WI38 (cell line): ENCODE results near the gene IGBP1.
"Not testable (repeated sequence)": the region's sequence is repeated elsewhere in the genome, so short reads cannot be mapped to it uniquely, and the experiment has no call there.

Experiments used
- H3K4me3 ChIP-seq: 2 replicates; pipeline ENCODE4 v1.5.1; 2011; ENCODE audit warnings: low read depth, mild to moderate bottlenecking, control low read depth, low read length
- TF ChIP-seq, protein P1 (sequence below): IDR thresholded peaks from 2 replicates; pipeline ENCODE4 v1.5.1; 2012; ENCODE audit warnings: low read depth, mild to moderate bottlenecking, control low read depth, low read length

The IGBP1 gene

DNA sequence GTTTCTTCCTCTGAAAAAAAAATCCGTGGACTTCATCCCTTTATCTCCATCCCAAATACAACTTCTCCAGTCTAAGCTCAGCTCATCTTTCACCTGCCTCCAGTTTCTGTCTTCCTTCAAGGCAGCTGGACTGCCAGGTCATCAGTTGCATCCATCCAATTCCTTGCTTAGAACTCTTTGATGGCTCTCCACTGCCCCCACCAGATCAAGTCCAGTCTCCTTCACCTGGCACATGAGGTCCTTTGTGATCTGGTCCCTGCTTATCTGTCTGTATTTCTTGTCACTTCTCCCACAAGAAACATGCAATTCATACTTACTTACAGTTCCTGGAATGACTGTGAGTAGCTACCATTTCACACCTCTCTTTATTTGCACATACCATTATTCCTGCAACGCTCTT is 37.2 kb upstream of the IGBP1 start:
- H3K4me3 ChIP-seq: no peak overlapping the region
- TF ChIP-seq, protein P1, sequence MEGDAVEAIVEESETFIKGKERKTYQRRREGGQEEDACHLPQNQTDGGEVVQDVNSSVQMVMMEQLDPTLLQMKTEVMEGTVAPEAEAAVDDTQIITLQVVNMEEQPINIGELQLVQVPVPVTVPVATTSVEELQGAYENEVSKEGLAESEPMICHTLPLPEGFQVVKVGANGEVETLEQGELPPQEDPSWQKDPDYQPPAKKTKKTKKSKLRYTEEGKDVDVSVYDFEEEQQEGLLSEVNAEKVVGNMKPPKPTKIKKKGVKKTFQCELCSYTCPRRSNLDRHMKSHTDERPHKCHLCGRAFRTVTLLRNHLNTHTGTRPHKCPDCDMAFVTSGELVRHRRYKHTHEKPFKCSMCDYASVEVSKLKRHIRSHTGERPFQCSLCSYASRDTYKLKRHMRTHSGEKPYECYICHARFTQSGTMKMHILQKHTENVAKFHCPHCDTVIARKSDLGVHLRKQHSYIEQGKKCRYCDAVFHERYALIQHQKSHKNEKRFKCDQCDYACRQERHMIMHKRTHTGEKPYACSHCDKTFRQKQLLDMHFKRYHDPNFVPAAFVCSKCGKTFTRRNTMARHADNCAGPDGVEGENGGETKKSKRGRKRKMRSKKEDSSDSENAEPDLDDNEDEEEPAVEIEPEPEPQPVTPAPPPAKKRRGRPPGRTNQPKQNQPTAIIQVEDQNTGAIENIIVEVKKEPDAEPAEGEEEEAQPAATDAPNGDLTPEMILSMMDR: no peak

DNA sequence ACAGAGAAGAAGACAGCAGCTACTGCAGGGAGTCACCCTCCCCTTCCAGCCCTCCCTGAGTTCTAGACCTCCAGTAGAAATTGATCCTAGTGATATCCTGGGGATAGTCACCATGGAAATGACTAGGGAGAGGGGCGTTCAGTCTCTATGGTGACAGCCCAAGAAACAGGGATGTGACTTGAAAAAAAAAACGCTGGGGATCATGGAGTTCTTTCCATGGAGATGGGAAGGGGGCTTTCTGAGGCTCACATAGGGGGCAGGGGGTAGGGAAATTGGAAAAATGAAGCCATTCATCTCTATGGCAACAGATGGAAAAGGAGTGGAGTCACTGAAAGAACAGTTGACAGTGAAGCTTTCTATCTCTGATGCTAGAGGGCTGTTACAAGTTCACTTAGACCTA is 28.0 kb upstream of the IGBP1 start:
- TF ChIP-seq, protein P1: no peak

DNA sequence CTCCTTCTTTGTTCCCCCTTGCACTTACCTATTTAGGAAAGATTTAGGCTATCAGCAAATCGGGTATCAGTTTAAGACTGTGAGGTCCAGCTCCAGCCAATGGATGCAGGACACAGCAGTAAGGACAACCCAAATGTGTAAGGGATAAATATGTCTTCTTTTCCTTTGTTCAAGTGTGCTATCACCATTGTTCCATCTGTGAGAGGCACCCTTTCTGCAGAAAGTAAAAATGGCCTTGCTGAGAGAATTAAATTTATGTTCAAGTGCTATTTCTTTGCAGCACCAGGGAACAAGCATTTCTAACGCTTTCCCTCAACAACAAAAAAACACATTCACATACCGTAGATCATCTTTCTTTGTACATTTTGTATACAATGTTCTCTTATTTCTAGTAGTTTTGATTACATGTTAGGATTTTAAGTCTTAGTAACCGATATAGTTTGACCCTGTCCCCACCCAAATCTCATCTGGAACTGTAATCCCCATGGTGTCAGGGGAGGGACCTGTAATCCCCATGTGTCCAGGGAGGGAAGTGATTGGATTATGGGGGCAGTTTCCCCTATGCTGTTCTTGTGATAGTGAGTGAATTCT is 21.7 kb upstream of the IGBP1 start:
- H3K4me3 ChIP-seq: not testable (repeated sequence)

More for the DNA sequence above, 28.0 kb upstream of the IGBP1 start:
- no peak overlapping the region for H3K4me3 ChIP-seq

DNA sequence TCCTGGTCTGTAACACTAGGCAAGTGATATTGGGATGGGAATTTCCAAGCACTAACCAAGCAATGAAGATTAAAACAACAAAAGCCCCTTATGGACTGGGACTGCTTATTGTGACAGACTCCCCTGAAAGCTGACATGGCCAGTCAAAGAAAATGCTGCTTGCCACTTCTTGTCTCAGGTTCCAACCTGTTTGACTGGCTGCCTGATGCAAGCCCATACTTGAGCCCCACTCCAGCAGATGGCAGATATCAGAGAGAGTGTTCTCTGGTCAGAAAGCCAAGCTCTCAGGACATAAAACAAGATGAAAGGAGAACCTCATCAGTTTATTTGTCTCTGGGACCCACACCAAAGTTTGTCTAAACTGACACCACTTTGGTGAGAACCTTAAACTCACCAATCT is 15.5 kb upstream of the IGBP1 start:
- TF ChIP-seq, protein P1: no peak

DNA sequence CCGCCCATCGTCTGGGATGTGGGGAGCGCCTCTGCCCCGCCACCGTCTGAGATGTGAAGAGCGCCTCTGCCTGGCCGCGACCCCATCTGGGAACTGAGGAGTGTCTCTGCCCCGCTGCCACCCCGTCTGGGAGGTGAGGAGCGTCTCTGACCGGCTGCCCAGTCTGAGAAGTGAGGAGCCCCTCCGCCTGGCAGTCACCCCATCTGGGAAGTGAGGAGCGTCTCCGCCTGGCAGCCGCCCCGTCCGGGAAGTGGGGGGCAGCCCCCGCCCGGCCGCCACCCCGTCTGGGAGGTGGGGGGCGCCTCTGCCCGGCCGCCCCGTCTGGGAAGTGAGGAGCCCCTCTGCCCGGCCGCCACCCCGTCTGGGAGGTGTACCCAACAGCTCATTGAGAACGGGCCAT is 10.2 kb upstream of the IGBP1 start:
- H3K4me3 ChIP-seq: not testable (repeated sequence)

More for the DNA sequence above, 15.5 kb upstream of the IGBP1 start:
- no peak overlapping the region for H3K4me3 ChIP-seq

DNA sequence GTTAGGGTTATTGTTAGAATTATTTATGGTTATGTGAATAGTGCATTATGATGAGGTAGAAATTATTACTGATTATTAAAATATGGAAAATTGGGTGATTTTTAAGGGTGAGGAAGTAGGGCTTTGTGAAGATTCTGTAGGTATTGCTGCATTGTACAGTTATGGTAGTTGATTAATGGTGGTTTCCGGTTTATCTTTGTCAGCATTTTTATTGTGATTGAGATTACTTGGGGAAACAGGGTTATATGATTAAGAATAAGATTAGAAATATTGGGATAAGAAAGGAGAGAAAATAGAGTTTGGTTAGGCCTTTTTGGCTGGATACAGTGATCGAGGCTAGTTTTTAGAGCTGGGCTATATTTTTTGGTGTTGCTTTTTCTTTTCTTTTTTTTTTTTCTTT is 8.6 kb upstream of the IGBP1 start:
- TF ChIP-seq, protein P1: no peak
- no peak overlapping the region for H3K4me3 ChIP-seq

DNA sequence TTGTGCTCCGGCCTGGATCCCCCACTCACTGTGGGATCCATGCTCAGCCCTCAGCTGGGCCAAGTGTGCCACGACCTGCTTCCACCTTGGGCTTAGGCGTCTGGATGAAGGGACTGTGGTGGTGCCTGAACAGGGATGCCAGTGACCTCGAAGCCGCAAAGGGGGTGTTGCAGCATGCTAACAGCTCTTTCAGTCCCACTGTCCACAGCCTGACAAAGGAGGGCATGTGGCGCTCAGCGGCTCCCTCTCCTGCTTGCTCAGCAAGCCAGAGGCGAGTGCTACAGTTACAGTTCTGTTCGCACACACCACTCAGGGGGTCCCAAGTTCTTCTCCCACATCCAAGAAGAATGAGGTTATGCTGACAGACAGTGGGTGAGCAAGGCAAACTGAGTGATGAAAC is 5.2 kb upstream of the IGBP1 start:
- H3K4me3 ChIP-seq: no peak overlapping the region
- TF ChIP-seq, protein P1: no peak

DNA sequence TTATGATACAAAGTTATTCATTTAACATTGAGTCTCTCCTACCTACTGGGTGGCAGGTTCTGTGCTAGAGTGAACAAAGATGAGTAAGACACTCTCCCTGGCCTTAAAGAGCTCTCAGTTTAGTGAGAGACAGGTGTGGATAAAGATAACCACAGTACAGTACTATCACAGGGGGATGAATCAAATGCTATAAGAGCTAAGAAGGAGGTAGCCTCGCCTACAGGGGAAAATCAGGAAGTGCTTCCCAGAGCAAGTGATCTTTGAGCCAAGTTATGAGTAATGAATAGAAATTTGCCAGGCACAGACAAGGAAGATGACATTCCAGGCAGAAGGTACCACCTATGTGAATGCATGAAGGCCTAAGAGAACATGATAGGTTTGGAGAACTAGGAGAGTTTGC is 3.4 kb upstream of the IGBP1 start:
- TF ChIP-seq, protein P1: no peak
- no peak overlapping the region for H3K4me3 ChIP-seq
